GM21529 (cell line): ENCODE results near the gene UBE3D.
"Not testable (repeated sequence)": the region's sequence is repeated elsewhere in the genome, so short reads cannot be mapped to it uniquely, and the experiment has no call there.

Experiments
- ATAC-seq: cut with Tn5 transposase; IDR thresholded peaks from one replicate; pipeline ENCODE4 v1.9.1; 2021; ENCODE audit not compliant: unreplicated experiment

UBE3D gene

DNA sequence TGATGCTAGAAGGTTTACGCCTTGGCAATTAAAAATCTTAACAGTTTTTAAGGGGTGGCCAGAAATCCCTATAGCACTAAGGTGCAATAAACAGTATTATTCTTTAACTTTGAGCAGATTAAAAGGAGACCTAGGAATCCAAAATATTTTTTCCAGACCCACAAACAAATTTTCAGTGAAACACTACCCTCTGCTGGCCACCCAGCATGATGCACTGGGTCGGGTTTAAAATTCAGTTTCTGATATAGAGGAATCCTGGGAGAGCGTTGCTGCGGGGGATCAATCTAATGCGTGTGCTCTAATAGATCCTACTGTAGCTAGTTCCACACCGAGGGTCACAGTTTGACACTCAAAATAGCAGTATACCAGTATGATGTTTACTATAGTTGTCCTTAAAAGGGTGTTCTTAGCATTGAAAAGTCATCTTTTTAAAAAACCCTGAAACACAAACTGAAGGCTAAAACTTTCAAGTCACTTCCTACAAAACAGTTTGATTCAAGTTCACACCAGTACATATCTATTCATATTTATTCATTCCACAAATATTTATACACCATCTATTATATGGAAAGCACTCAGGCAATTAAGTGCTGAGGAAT, 10.2 kb downstream of the UBE3D start:
- ATAC-seq, result peak; percentile 67

DNA sequence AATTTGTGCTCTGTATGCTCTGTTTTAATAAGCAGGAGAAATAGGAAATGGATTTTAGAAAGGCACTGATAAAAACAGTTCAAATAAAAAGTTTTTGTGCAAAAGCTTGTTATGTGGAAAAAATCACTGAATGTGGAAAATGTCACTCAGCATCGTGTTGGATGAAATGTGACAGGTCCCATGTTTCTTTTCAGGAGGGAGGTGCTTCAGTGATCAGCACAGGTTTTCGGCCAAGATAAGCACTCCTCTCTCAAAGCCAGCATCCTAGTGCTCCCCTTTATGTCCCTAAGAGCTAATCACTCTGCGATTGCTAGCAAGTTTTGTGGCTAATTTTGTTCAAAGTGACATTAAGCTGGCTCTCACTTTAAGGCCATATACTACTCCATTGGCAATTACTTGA, 12.0 kb downstream of the UBE3D start:
- ATAC-seq, result no peak

DNA sequence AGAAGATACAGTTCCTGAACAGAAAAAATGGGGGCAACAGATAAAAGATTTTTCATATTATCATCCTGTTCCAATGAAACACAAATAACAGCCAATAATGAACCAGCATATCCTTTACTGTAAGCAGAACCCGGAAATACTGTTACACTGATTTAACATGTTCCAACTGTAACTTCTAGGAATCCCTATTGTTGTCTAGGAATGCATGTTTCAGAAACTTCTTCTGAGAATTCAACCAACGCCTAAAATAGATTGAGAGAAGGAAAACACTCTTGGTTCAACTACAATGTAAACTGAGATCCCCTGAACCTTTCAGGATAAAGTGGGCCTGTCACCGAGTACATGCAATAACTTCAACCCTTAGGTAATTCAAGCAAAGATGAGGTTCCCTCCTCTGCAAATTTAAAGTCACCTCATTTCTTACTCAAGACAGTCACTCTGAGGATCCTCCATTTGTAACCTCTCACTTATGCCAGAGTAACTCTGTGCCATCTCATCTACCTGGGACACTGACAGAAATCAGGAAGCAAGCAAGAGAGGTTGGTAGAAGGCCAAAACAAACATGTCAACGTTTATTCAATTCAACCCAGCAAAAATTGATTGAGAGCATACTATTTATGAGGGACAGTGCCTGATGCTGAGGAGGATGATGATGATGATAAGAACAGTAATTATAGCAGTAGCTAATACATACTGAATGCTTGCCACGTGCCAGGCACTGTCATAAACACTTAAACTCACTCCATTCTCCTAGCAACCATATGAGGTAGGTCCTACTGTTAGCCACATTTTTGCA, 14.1 kb downstream of the UBE3D start:
- ATAC-seq, result no peak

DNA sequence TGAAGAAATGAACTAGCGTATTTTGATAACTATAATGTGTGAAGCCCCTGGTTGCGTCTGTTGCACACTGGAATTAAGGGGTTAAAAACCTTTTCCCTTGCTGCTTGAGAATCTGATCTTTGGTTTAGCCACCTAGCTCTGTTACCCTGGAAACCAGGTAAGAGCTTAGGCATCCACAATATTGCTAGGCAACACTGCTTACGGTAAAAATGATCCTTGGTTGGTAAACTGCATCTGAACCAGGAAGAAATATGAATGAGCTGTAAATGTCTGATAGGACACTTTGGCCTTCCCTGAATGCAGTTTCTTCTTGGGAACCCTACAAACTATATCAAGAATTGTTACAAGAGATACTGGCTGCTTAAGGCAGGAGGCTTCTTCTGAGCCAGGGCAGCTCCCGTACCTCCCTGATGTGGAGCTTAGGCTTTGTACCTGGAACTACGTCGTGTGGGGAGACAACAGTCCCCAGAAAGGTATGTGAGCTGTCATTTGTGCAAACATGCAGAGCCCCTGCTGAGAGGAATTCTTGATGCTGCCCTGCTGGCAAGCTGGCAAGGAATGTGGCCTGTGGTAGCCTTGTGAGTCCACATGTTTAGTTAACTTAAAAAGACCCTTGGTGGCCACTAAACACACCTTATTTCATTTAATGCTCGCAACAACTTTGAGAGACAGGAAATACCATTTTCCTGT, 18.4 kb downstream of the UBE3D start:
- no peak for ATAC-seq

GRCh38 chr6:83044091-83044768, 21.4 kb downstream of the UBE3D start:
- ATAC-seq, result no peak

DNA sequence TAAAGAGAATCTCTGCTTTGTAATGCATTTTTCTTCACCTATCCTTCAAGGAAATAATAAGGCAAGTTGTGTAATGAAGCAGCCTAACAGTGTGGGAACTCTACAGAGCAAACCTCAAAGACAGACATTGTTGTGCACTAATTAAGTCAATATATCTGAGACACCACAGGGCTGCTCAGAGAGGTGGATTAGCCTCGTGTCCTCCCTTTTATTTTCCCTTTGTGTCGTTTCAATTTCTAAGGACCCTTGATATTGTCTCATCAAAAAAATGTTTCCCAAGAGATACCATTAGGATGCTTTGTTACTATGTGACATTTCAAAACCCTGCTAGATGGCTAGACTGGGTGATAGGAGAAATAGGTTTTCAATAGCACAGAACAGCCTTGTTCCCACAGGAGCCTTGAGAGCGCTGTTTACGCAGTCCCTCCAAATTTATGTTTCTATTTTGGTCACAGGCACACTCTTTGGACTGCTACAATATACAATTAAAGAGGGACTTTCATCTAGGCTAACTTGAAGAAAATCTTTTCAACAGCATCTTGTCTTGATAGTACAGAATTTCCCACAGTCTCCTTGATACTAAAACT, 23.1 kb downstream of the UBE3D start:
- no peak for ATAC-seq

- ATAC-seq, result no peak
These were observed 27.4 kb downstream of the UBE3D start for GRCh38 chr6:83038246-83038645.

DNA sequence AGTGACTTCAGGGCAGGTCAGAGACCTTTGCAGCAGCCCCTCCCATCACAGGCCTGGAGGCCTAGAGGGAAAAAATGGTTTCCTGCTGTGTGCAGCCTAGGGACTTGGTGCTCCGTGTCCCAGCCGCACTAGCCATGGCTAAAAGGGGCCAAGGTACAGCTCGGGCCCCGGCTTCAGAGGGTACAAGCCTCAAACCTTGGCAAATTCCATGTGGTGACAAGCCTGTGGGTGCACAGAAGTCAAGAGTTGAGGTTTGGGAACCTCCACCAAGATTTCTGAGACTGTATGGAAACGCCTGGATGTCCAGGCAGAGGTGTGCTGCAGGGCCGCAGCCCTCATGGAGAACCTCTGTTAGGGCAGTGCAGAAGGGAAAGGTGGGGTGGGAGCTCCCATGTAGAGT, 34.0 kb downstream of the UBE3D start:
- no peak for ATAC-seq

DNA sequence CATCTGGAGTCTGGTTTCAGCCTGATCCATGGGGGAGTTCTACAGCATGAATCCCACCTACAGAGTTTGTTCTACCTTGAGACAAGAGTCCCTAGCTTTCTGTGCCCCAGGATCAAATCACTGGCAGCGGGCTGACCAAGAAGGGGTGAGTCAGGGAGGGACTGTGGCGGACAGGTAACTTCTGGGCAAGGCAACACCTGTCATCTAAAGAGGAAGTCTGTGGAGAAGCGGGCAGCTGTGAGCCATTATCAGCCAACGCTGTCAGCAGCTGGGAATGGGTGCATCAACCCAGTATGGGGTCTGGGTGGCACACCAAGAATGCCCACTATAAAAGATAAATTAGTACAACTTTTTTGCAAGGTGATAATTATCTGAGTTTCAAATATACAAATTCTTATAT, 45.9 kb downstream of the UBE3D start:
- no peak for ATAC-seq

DNA sequence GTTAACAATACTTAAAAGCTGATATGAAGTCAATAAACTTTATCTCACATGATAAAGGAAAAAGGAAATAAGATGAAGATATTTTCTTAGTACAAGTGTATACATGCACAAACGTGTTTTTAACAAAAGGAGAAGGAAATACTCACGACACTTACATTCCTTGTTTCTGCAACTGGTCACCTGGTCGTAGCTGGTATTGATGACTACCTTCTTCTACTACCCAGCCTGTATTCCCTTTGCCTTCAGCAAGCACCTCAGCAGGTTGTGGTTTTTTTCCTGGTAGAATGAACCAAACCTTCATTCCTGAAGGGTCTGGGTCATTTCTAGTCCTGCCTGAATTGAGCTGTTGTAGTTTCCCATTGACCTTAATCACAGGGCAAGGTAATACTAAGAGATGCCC, 54.5 kb downstream of the UBE3D start:
- ATAC-seq, result not testable (repeated sequence)

GRCh38 chr6:83008626-83009025, 57.0 kb downstream of the UBE3D start:
- ATAC-seq, result no peak

DNA sequence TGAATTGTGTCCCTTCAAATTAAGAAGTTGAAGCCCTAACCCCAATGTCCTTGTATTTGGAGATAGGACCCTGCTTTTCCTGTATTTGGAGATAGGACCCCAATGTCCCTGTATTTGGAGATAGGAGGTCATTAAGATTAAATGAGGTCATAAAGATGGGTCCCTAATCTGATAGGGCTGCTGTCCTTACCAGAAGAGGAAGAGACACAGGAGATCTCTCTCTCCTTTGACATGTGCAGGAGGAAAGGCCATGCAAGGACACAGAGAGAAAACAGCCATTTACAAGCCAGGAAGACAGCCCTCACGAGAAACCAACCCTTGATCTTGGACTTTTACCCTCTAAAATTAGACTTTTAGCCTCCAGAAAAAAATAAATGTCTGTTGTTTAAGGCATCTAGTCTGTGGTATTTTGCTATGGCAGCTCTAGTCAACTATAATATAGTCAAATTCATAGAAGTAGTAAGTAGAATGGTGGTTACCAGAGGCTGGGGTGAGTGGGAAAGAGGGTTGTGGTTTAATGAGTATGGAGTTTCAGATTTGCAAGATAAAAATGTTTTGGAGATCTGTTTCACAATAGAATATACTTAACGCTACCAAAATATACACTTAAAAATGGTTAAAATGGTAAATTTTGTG, 59.3 kb downstream of the UBE3D start:
- ATAC-seq, result no peak

DNA sequence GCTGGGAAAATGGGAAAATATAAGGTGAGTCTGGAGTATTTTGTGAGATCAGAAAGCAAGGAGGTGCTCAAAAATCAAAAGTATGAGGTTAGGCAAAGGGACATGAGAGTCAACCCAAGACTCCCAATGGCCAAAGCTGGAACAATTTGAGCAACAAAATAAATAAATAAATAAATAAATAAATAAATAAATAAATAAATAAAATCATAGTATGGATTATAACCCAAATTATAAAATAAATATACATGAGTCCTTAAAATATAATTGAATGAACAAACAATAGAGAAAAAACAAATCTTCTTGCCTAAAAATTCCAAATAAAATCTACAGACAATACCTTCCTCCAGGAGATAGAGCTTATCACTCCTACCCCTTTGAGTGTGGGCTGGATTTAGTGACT, 69.5 kb downstream of the UBE3D start:
- ATAC-seq, result no peak

GRCh38 chr6:82995066-82995465, 70.6 kb downstream of the UBE3D start:
- ATAC-seq, result no peak

GRCh38 chr6:82989736-82990290, 75.8 kb downstream of the UBE3D start:
- no peak for ATAC-seq

DNA sequence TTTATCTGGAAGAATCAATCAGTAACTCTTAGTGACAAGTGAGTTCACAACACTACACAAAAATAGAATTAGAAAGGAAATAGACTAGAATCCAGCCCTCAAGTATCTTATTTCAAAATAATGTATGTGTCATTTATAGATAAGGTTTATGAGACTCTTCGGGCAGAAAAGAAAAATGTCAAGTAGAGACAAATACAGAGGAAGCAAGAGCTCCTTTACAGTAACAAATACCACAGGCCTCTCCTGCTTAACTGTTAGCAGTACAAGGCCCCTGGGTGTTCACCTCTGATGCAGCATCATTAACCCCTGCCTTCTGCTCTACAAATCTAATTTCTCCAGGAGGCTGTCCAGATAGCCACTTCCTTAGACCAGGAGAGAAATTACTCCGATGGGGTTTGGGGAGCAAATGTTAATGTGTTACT, 76.7 kb downstream of the UBE3D start:
- ATAC-seq, result no peak

DNA sequence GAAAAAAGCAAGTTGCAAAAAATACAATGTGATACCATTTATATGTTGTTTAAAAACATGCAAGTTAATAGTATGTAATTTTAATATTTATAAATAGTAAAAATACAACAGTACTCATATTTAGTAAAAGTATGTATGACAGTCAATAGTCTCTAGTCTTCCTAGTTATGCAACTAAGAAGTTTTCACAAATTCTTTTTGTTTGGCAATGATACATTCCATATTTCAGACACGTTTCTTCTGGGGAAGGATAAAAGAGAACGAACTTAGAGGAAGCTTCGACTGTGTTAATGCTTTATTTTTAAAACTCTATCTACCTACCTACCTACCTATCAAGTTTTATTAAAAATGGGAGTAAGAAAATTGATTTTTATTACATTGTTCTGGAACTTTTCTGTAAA, 77.7 kb downstream of the UBE3D start:
- no peak for ATAC-seq

DNA sequence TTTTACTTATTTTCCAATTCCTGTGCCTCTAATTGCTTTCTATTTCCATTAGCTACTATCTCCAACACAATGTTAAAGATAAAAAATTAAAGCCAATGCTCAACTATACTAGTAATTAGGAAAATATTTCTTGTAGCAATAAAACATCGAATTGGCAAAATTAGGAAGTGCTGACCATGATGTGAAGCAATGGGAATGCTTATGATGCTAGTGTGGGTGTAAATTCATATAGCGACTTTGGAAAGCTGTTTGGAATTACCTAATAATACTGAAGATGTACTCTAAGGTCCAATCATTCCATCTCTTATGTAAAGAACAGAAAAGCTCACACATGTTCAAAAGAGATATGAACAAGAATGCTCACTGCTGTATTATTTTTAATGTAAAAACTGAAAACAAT, 78.2 kb downstream of the UBE3D start:
- no peak for ATAC-seq

DNA sequence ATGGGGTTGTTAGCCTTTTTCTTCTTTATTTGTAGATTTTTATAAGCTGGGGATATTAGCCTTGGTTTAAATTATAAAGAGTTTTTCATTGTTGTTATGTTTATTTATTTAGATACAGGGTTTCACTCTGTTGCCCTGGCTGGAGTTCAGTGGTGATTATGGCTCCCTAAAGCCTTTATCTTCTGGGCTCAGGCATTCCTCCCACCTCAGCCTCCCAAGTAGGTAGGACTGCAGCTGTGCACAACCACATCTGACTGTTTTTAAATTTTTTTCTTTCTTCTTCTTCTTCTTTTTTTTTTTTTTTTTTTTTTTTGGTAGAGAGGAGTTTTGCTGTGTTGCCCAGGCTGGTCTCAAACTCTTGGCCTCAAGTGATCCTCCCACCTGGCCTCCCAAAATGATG, 80.9 kb downstream of the UBE3D start:
- ATAC-seq, result no peak

DNA sequence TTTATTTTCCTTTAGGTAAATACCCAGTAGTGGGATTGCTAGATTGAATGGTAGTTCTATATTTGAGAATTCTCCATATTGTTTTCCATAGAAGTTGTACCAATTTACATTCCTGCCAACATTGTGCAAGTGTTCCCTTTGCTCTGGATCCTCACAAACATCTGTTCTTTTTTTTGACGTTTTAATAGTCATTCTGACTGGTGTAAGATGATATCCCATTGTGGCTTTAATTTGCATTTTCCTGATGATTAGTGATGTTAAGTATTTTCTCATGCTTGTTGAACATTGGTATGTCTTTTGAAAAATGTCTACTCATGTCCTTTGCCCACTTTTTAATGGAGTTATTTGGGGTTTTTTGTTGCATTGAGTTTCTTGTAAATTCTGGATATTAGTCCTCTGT, 85.6 kb downstream of the UBE3D start:
- no peak for ATAC-seq

GRCh38 chr6:82979657-82980056, 86.0 kb downstream of the UBE3D start:
- ATAC-seq, result no peak
